Activated effector memory CD4-positive, alpha-beta T cell treated with Interleukin-2 at 50 U/mL for 16 hours (primary cell): ENCODE measurements around the gene ATRN.

Source experiments
- DNase-seq: peaks from one replicate; pipeline ENCODE4 v3.0.0-alpha.2; 2020

ATRN gene

DNA sequence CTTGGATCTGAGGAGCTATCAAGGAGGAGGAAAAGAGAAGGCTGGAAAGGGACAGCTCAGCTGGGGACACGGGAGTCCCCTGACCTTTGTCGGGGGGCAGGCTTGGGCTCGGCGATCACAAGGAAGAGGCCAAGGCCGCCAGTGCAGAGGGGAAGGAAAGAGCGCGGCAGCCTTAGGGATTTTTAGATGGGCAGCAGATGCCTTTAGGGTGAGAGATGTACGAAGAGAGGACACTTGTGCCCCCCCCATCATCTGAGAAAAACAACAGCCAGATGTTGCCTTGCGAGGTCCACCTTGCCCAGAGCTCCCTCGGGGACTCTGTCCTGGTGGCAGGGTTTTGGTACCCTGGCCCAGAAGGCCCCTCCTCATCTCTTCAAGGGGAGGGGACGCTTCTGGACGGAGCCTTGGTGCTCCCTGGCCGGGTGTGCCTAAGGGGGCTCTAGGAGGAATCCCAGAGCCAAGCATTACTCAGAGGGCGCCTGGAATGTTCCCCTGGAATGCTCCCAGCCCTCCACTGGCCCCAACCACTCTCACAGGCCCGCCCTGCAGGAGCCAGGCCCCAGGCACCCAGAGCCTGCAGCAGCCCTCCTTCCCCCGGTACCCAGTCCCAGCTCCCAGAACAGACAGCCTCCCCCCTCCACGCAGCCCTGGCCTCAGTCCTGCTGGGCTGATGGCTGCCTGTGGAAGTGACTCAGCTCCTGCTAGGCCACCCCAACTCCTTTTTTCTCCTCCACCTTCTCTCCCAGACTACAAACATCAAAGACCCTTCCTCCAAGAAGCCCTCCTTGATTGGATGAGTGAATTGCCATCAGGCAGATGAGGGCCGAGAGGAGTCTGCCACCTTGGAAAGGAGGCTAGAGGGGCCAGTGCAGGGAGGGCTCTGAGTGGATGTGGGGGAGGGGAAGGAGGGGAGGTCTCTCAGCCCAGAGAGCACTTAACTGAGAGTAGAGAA lies 209.2 kb downstream of the ATRN start:
- DNase-seq: no peak

DNA sequence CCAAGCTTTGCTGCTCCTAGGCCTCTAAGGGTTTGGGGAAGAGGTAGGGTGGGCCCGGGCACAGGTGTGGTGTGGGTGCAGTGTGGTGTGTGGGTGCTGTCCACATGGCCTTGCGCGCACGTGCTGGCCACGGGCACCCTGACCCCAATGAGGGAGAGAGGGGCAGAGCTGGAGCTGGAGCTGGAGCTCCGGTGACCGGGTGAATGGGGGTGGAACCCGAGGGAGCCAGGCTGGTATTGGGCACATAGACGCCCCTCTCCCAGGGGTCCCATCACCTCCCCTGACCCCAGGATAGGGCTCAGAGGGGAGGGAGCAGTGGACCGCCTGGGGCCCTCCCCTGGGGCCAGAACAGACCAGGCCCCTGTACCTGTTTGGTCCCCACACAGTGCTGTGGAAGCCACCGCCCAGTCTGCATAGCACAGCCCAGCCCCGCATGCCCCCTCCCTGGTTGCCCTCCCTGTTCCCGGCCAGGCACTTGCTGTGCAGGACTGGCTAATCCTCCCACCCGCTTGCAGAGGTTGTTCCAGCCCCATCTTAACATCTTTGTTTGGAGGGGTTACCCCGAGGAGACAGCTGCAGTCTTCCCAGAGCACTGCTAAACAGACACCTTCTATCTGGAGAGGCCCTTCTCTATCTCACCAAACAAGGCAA lies 210.0 kb downstream of the ATRN start:
- DNase-seq: no peak

GRCh38 chr20:3681352-3681930 lies 210.6 kb downstream of the ATRN start:
- no peak for DNase-seq

DNA sequence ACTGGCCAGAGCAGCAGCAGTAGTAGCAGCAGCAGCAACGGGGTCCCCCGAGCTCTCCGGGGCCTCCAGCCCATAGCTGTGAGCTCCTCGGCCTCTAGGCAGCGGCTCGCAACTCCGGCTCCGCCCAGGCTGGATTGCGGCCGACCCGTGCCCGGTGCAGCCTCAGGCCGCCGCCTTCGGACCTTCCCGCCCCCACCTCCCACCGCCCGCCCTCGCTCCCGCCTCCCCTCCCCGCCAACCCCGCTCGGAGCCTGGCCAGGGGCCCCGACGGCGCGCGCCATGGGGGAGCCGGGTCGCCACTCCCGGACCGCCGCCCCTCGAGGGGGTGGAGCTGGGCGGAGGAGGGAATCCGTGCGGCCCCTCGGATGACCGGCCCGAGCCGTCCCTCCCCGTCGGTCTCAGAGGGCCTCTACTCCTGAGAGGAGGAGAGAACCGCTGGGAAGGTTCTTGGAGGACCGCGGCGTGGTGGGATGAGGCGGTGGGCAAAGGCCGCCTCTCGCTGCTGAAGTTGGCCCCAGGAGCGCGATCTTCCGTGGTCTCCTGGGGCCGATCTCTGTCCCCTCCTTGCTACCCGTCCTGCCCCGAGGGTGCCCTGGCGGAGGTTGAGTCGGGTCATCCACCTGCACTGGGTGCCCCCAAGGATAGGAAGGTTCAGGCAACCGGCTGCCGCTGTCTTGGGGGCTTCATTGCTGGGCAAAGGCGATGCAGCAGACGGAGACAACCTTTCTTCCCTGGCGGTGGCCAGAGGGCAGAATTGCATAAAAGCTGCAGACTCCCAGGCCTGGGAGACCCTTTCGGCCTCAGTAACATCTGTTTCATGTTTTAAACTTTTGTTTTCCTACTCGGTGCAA lies 211.3 kb downstream of the ATRN start, which contains the start of gene ADAM33:
Gene ADAM33, minus strand, starts transcription at position 80 of the 851 bp plus-strand sequence. Its CDS starts 6 bp downstream, at position 74.
- no peak for DNase-seq

- no peak for DNase-seq
These were observed 214.5 kb downstream of the ATRN start for GRCh38 chr20:3685341-3685740.

DNA sequence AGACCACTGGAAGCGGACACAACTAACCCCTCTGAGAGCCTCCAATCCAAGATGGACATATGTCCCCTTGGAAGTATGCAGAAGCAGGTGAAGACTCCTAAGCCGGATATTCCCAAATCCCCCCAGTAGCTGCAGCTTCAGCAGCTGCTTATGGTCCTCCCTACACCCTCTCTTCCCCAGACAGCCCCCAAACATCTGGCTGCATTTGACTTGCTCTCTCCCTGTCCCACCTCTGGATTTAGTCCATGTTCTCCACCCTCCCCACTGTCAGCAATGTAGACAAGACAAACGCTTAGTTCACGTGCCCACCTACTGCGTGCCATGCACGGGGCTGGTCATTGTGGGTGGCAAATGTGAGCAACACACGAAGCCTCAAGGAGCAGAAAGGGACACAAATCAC lies 215.6 kb downstream of the ATRN start:
- DNase-seq: no peak

DNA sequence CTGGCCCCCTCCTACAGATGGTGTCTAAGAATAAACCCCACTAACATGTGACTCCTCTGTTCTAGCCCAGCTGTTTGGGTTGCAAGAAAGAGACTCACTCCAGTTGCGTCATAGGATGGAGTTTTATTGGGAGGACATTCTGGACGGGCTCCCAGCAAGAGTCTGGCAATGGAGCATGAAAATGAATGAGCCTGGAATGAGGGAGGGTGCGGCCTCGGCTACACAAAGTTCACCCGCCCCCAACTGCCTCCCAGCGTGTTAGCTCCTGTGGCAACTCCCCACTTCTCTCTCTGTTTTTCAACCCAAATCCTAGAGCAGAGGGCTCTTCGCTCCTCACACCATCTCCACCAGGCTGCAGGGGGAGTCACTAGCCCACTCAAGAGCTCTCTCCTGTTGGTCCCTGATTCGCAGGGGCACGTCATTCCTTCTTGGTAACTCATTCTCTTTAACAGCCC lies 216.1 kb downstream of the ATRN start:
- DNase-seq: no peak

DNA sequence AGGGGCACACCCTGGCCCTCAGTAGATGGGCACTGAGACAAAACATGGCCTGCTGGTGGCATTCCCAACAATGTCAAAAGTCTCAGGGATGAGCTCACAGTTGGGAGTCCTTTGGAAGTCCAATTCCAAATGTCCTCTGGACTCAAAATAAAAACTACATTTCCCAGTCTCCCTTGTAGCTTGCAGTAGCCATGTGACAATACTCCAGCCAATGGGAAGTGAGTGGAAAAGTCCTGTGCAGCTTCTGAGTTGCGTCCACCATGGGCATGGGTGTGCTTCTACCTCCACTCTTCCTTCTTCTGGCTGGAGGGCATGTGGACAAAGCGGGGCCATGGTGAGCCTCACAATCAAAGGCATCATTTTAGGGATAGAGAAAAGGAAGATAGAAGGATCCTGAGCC lies 216.8 kb downstream of the ATRN start:
- no peak for DNase-seq

GRCh38 chr20:3689978-3690377 lies 219.2 kb downstream of the ATRN start:
- no peak for DNase-seq

- no peak for DNase-seq
These were observed 219.6 kb downstream of the ATRN start for GRCh38 chr20:3690413-3690812.

DNA sequence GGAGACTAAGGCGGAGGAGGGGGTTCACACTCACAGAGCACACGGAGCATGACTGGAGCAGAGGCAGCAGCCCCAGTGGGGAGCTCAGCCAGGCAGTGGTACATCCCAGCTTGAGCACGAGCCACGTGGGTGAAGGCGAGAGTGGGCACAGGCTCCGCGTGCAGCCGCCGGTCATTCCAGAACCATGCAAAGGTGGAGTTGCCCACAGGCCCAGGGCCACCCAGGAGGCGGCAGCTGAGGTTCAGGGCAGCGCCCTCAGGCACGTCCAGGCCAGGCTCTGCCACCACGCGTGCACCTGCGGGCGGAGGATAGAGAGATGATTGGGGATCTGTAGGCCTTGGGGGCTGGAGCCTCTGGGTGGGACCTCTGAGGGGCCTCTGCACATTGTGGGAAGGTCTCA lies 220.5 kb downstream of the ATRN start:
- DNase-seq: no peak

DNA sequence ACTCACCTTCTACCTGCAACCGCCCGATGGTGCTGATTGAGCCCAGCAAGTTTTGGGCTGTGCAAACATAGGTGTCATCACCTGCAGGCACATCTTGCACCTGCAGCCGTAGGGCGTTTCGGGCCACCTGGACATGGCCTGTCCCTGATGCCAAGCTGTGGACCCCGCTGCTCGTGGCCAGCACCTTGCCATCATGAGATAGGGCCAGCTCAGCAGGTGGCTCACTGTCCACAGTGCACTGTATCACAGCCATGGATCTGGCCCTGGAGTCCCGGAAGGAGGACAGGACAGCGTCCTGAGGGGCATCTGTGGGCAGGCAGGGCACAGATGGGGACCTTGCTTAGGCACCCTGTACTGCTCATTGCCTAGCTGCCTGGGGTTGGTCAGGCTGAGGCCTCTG lies 221.1 kb downstream of the ATRN start:
- DNase-seq: no peak

- no peak for DNase-seq
These were observed 222.0 kb downstream of the ATRN start for GRCh38 chr20:3692706-3693294.

GRCh38 chr20:3693376-3693775 lies 222.6 kb downstream of the ATRN start:
- no peak for DNase-seq

- no peak for DNase-seq
These were observed 224.0 kb downstream of the ATRN start for GRCh38 chr20:3694864-3695263.

DNA sequence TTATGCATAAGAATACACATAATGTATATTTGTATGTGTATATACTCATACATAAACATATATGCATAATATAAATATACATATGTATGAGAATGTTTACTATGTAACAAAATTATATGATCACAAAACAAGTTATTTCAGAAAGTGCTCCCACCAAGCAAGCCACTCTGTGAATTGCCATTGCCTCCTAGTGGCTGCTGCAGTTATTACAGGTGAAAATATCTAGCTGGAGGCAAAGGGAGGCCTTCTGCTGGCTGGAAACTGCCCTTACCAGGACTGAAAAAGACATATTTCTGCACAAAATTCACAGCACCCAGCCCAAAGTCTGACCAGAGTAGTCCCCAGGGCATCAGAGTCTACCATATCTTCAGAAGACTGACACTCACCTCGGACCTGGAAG lies 225.4 kb downstream of the ATRN start:
- DNase-seq: no peak

DNA sequence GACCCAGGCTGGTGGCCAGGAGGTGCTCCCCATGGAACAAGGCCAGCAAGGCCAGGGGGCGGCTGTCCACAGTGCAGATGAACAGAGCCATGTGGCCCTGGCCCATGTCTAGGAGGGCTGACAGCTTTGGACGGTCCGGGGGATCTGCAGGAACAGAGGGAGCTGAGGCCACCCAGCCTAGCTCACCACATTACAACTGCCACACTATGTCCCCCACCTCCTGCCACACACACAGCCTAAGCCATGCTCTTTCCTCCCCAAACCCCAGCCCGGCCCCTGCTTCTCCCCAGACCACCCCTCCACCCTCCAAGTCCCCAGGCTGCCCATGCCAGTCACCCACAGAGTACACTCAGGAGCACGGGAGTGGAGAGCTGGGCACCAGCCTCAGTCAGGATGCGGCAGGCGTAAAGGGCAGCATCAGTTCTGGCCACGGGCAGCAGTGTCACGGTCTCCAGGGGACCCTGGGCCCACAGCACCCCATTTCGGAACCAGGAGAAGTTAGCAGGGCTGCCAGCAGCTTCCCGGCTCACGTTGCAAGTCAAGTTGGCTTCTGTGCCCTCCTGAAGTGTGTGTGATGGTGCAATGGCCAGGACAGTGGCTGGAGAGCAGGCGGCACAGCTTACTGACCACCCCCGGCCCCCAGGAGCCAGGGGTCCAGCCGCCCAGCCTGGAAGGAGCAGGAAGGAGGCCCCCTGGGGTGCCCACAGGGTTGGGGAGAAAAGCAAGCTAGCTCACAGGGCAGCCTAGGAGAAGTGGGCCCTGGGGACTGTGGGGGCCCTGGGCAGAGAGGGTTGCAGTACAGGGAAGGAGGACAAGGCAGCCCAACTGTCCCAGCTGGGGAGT lies 226.1 kb downstream of the ATRN start:
- no peak for DNase-seq

- no peak for DNase-seq
These were observed 226.9 kb downstream of the ATRN start for GRCh38 chr20:3697588-3698305.

GRCh38 chr20:3698591-3699001 lies 227.8 kb downstream of the ATRN start:
- no peak for DNase-seq

DNA sequence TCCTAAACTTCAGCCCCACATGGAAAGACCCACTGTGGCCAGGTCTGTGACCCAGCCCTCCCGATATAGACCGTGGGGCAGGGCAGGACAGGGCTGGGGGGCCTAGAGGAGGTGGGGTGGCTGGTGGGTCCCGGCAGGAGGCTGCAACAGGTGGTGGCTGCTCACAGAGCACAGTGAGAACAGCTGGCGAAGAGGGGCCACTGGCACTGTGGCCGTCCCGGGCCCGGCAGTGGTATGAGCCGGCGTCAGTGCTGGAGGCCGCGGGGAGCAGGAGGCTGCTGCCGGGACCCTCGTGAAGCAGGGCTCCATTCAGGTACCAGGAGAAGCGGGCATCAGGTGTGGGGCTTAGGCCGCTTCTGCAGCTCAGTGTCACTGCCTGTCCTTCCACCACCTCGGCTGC lies 228.2 kb downstream of the ATRN start:
- DNase-seq: no peak
